Naive B cell (primary cell): Measurements from ENCODE around the gene MMGT1. TPM values are rescaled to one million over a fixed set of nuclear protein-coding genes. Genes with fewer than 3 reads are reported as not detected.
"Not testable (repeated sequence)": the region's sequence is repeated elsewhere in the genome, so short reads cannot be mapped to it uniquely, and the experiment has no call there.

Source experiments
- ATAC-seq, 2 donors: fragments of 150-1000 bp; cut with Tn5 transposase; 2 replicates each; pipeline ENCODE4 v1.10.0; 2021; ENCODE audit warnings: low read depth in 2 of 2, mild to moderate bottlenecking in 2 of 2, moderate library complexity in 2 of 2
- DNase-seq: peaks from one replicate; pipeline ENCODE4 v3.0.0; 2022
- H3K27ac Mint-ChIP-seq, 6 donors: one replicate each; pipeline ENCODE4 v1.8.0; 2020 to 2022; ENCODE audit warnings: mild to moderate bottlenecking in 6 of 6, mixed read lengths in 6 of 6, moderate library complexity in 5 of 6, inconsistent platforms in 2 of 6
- H3K27me3 Mint-ChIP-seq, 3 donors: one replicate each; pipeline ENCODE4 v1.8.0; 2021 to 2022; ENCODE audit warnings: mixed read lengths in 3 of 3, mild to moderate bottlenecking in 1 of 3
- H3K36me3 Mint-ChIP-seq, 2 donors: one replicate each; pipeline ENCODE4 v1.8.0; 2020 to 2022; ENCODE audit warnings: mixed read lengths in 2 of 2, inconsistent platforms in 1 of 2, mild to moderate bottlenecking in 1 of 2
- H3K4me1 Mint-ChIP-seq, 3 donors: one replicate each; pipeline ENCODE4 v1.8.0; 2020 to 2022; ENCODE audit warnings: mixed read lengths in 3 of 3, inconsistent platforms in 1 of 3, mild to moderate bottlenecking in 1 of 3, moderate library complexity in 1 of 3
- H3K4me3 Mint-ChIP-seq, 8 donors: one replicate each; pipeline ENCODE4 v1.8.0; 2020 to 2022; ENCODE audit warnings: mild to moderate bottlenecking in 8 of 8, mixed read lengths in 8 of 8, moderate library complexity in 8 of 8, inconsistent platforms in 2 of 8
- H3K9me3 Mint-ChIP-seq, 7 donors: one replicate each; pipeline ENCODE4 v1.8.0; 2020 to 2022; ENCODE audit warnings: mixed read lengths in 7 of 7, mild to moderate bottlenecking in 5 of 7, inconsistent platforms in 2 of 7, moderate library complexity in 1 of 7
- polyA plus RNA-seq, 6 donors: library from polyadenylated mRNA; unstranded; fragments of 300-500 nt; fragmentation: Illumina TruSeq; gene quantifications; one replicate each; pipeline ENCODE4 v1.2.3, GENCODE V29; 2021; ENCODE audit warnings: low read depth in 6 of 6

Gene MMGT1
- polyA plus RNA-seq, 6 donors from 2014 or later = 7.6 to 11.5 (median 10.4) TPM

- peaks cover 0 to 15% (median 0%) of the 10 kb centered on the region in 3 donors for H3K27me3 Mint-ChIP-seq
- DNase-seq (no peak), ATAC-seq (no peak)
- H3K36me3 Mint-ChIP-seq = no peaks in the 10 kb centered on the region
- peak overlapping the region in 1 of 6 donors; percentile 72 for H3K27ac Mint-ChIP-seq
- peak overlapping the region in 1 of 8 donors; percentile 98 for H3K4me3 Mint-ChIP-seq
- peaks cover 0 to 4% (median 0%) of the 10 kb centered on the region in 7 donors for H3K9me3 Mint-ChIP-seq
- H3K4me1 Mint-ChIP-seq = peaks cover 28 to 31% (median 28%) of the 10 kb centered on the region in 3 donors
Measured at GRCh38 chrX:135981010-135981409, 7.2 kb upstream of the MMGT1 start.

DNA sequence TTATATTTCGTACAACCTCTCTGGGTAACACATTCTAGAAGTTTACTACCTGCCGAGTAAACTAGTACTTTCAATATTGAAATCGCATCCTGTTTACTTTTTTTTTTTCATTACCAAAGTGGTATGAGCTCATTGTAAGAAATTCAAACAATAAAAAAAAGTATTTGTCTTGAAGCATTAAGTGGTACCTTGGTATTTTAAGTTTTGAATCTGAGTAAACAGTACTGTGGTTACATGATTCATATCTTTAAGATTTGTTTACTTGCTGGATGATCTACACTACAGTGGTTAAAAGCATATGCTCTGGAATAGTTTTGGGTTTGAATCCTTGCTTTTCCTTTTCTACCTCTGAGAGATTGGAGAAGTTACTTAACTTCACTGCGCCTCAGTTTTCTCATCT, 3.8 kb upstream of the MMGT1 start:
- Mint-ChIP-seq H3K27me3 (peaks cover 0 to 15% (median 0%) of the 10 kb centered on the region in 3 donors), H3K4me3 (no peak overlapping the region), H3K36me3 (no peaks in the 10 kb centered on the region), H3K4me1 (peaks cover 12 to 20% (median 18%) of the 10 kb centered on the region in 3 donors), H3K27ac (no peak overlapping the region), H3K9me3 (peaks cover 0 to 4% (median 0%) of the 10 kb centered on the region in 7 donors)
- DNase-seq = no peak
- no peak for ATAC-seq

GRCh38 chrX:135975421-135975820, 1.6 kb upstream of the MMGT1 start:
- Mint-ChIP-seq H3K36me3 (no peaks in the 10 kb centered on the region), H3K4me3 (peak overlapping the region in 1 of 8 donors; percentile 85), H3K4me1 (peaks cover 10 to 24% (median 12%) of the 10 kb centered on the region in 3 donors), H3K9me3 (peaks cover 0 to 1% (median 0%) of the 10 kb centered on the region in 7 donors), H3K27me3 (peaks cover 0 to 8% (median 0%) of the 10 kb centered on the region in 3 donors), H3K27ac (no peak overlapping the region)
- ATAC-seq (no peak), DNase-seq (no peak)

DNA sequence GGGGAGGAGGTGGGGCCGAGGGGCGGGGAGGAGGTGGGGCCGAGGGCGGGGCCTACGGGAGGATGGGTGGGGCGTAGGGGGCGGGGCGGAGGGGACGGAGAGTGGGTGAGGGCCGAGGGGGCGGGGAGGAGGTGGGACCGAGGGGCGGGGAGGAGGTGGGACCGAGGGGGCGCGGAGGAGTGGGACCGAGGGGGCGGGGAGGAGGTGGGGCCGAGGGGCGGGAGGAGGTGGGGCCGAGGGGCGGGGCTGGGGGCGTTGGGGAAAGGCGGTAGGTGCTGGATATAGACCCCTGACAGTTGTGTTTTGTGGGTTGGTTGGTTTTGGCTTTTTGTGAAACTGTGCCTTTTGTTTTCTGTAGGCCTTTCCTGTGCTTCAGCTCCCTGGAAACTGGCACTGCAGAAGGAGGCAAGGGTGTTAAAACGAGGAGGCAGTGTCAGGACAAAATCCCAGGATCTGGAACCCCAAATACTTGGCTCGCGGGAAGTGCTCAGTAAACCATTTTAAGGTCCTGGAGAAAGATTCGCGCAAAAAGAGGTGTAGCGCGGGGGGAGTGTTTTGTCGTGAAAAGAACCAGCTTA, 580 bp upstream of the MMGT1 start:
- Mint-ChIP-seq H3K27ac (peak overlapping the region; percentile 39 to 90 (median 64)), H3K36me3 (no peaks in the 10 kb centered on the region), H3K4me3 (peak overlapping the region; percentile 71 to 98 (median 87)), H3K27me3 (peaks cover 0 to 8% (median 0%) of the 10 kb centered on the region in 3 donors), H3K4me1 (peaks cover 10 to 24% (median 12%) of the 10 kb centered on the region in 3 donors), H3K9me3 (peaks cover 0 to 1% (median 0%) of the 10 kb centered on the region in 7 donors)
- peak; percentile 53 for DNase-seq
- peak; percentile 13 to 19 for ATAC-seq

GRCh38 chrX:135973025-135973547, 702 bp downstream of the MMGT1 start:
- Mint-ChIP-seq H3K36me3 (no peaks in the 10 kb centered on the region), H3K9me3 (peaks cover 0 to 1% (median 0%) of the 10 kb centered on the region in 7 donors), H3K27me3 (no peaks in the 10 kb centered on the region), H3K4me1 (peaks cover 10 to 24% (median 12%) of the 10 kb centered on the region in 3 donors), H3K27ac (peak overlapping the region; percentile 95 to 100 (median 99)), H3K4me3 (peak overlapping the region; percentile 95 to 99 (median 98))
- DNase-seq = no peak
- no peak for ATAC-seq

- no peaks in the 10 kb centered on the region for H3K36me3 Mint-ChIP-seq
- H3K4me1 Mint-ChIP-seq = no peaks in the 10 kb centered on the region
- no peaks in the 10 kb centered on the region for H3K9me3 Mint-ChIP-seq
- H3K27me3 Mint-ChIP-seq = no peaks in the 10 kb centered on the region
- no peak for ATAC-seq
- no peak overlapping the region for H3K4me3 Mint-ChIP-seq
- peak overlapping the region in 1 of 6 donors; percentile 54 for H3K27ac Mint-ChIP-seq
- no peak for DNase-seq
Measured at GRCh38 chrX:135951291-135951690, 22.5 kb downstream of the MMGT1 start.

GRCh38 chrX:135944486-135944885, 29.3 kb downstream of the MMGT1 start:
- Mint-ChIP-seq H3K27ac (no peak overlapping the region), H3K9me3 (peaks cover 0 to 6% (median 0%) of the 10 kb centered on the region in 7 donors), H3K36me3 (no peaks in the 10 kb centered on the region), H3K4me3 (no peak overlapping the region), H3K27me3 (no peaks in the 10 kb centered on the region), H3K4me1 (no peaks in the 10 kb centered on the region)
- DNase-seq (no peak), ATAC-seq (no peak)

- no peaks in the 10 kb centered on the region for H3K36me3 Mint-ChIP-seq
- ATAC-seq = peak in 1 of 2 donors; percentile 46
- DNase-seq = peak; percentile 23
- peak overlapping the region in 1 of 8 donors; percentile 15 for H3K4me3 Mint-ChIP-seq
- H3K9me3 Mint-ChIP-seq = peaks cover 0 to 6% (median 1%) of the 10 kb centered on the region in 7 donors
- no peaks in the 10 kb centered on the region for H3K4me1 Mint-ChIP-seq
- peaks cover 0 to 8% (median 0%) of the 10 kb centered on the region in 3 donors for H3K27me3 Mint-ChIP-seq
- no peak overlapping the region for H3K27ac Mint-ChIP-seq
Measured at GRCh38 chrX:135931644-135932487, 41.9 kb downstream of the MMGT1 start.

- peaks cover 0 to 1% (median 0%) of the 10 kb centered on the region in 7 donors for H3K9me3 Mint-ChIP-seq
- no peak overlapping the region for H3K4me3 Mint-ChIP-seq
- DNase-seq (no peak), ATAC-seq (no peak)
- H3K27ac Mint-ChIP-seq = no peak overlapping the region
- no peaks in the 10 kb centered on the region for H3K36me3 Mint-ChIP-seq
- H3K27me3 Mint-ChIP-seq = peaks cover 0 to 3% (median 0%) of the 10 kb centered on the region in 3 donors
- H3K4me1 Mint-ChIP-seq = no peaks in the 10 kb centered on the region
Measured at GRCh38 chrX:135927897-135928296, 45.9 kb downstream of the MMGT1 start.

DNA sequence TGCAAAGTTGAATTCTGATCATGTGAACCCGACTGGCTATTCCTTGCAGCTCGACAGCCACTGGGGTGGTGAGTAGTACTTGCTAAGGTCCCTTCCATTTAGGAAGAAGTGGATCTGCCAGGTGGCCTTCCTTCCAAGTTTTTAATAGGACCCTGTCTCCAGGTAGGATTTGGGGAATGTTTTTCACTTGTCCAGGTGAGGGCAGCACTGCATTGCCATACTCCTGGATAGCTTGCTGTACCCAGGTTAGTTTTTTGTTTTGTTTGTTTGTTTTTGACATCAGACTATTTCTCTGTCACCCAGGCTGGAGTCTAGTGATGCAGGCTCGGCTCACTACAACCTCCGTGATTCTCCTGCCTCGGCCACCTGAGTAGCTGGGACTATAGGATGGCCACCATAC, 50.4 kb downstream of the MMGT1 start:
- DNase-seq (no peak), ATAC-seq (no peak)
- H3K9me3 Mint-ChIP-seq = no peaks in the 10 kb centered on the region
- no peak overlapping the region for H3K4me3 Mint-ChIP-seq
- no peaks in the 10 kb centered on the region for H3K27me3 Mint-ChIP-seq
- H3K4me1 Mint-ChIP-seq = peaks cover 0 to 5% (median 0%) of the 10 kb centered on the region in 3 donors
- no peak overlapping the region for H3K27ac Mint-ChIP-seq
- H3K36me3 Mint-ChIP-seq = no peaks in the 10 kb centered on the region

GRCh38 chrX:135920516-135920915, 53.3 kb downstream of the MMGT1 start:
- peaks cover 0 to 17% (median 0%) of the 10 kb centered on the region in 3 donors for H3K27me3 Mint-ChIP-seq
- not testable (repeated sequence) for H3K9me3 Mint-ChIP-seq, DNase-seq, H3K4me1 Mint-ChIP-seq, H3K36me3 Mint-ChIP-seq, H3K4me3 Mint-ChIP-seq, H3K27ac Mint-ChIP-seq, ATAC-seq

DNA sequence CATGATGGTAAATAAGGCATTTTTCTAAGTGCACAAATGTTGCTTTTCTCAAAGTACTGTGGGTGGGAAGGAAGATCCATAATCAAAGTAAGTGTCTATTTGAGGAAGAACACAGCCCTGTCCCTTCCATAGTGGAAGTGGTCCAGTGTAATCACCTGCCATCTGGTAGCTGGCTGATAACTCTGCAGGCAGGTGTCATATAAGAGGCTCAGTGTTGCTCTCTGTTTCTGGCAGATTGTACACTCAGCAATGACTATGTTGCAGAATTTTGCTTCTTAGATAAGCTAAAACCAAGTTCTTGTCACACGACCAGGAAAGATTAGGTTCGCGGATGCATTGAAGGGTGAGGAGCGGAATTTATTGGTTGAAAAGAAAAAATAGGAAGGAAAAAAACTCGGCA, 59.4 kb downstream of the MMGT1 start:
- Mint-ChIP-seq H3K27ac (peak overlapping the region in 1 of 6 donors; percentile 70), H3K4me3 (no peak overlapping the region), H3K4me1 (no peaks in the 10 kb centered on the region), H3K9me3 (no peaks in the 10 kb centered on the region), H3K36me3 (no peaks in the 10 kb centered on the region), H3K27me3 (peaks cover 0 to 34% (median 9%) of the 10 kb centered on the region in 3 donors)
- ATAC-seq (no peak), DNase-seq (no peak)
